HL-60 (cell line): ENCODE measurements around the gene ZNF232.

Experiments
- DNase-seq, 2 experiments: peaks; one replicate each; pipeline ENCODE4 v3.0.0-alpha.2; 2010 to 2020; ENCODE audit warnings: low read depth in 1 of 2, low spot score in 1 of 2
- H3K27ac ChIP-seq: fragments of 250-450 bp; sonication (Bioruptor Pico); replicated peaks from 2 replicates; pipeline ENCODE4 v1.5.1; 2020; ENCODE audit warnings: mild to moderate bottlenecking, moderate library complexity
- H3K27me3 ChIP-seq: fragments of 250-450 bp; sonication (Bioruptor Pico); 2 replicates; pipeline ENCODE4 v1.5.1; 2021; ENCODE audit warnings: mild to moderate bottlenecking, moderate library complexity; ENCODE audit not compliant: insufficient read depth, poor library complexity, severe bottlenecking
- H3K4me3 ChIP-seq: replicated peaks from 2 replicates; pipeline ENCODE4 v1.5.1; 2011; ENCODE audit warnings: mild to moderate bottlenecking, control low read depth, low read length; ENCODE audit not compliant: insufficient read depth
- CTCF ChIP-seq: IDR thresholded peaks from one replicate; pipeline ENCODE4 v1.5.1; 2011; ENCODE audit warnings: low read length, control low read depth, inconsistent platforms; ENCODE audit not compliant: insufficient read depth
- GABPA ChIP-seq: IDR thresholded peaks from 2 replicates; pipeline ENCODE4 v1.6.1; 2012; ENCODE audit warnings: low read depth
- POLR2AphosphoS5 ChIP-seq: IDR thresholded peaks from 2 replicates; pipeline ENCODE4 v1.6.1; 2012; ENCODE audit warnings: low read depth
- REST ChIP-seq: IDR thresholded peaks from 2 replicates; pipeline ENCODE4 v1.6.1; 2012; ENCODE audit warnings: low read depth; ENCODE audit not compliant: insufficient replicate concordance
- SPI1 ChIP-seq: IDR thresholded peaks from 2 replicates; pipeline ENCODE4 v1.6.1; 2012; ENCODE audit warnings: low read depth, mild to moderate bottlenecking, borderline replicate concordance

The ZNF232 gene

DNA sequence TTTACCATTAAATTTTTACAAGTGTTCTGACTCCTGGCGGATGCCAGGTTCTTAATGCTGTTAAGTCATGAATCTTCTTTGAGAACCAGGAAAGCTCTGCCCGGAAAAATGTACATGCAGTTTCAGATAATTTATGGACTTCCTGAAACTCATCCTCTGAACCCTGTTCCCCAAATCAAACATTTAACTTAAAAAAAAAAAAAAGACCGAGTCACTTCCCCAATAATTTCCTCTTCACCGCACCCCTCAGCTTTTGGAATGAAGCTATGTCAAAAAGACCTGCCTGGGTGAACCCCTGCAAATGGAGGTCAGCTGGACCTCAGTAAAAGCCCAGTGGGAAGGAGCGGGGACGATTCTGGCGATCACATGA lies 15.0 kb downstream of the ZNF232 start:
- no peaks in the 10 kb centered on the region for H3K27me3 ChIP-seq
- DNase-seq, result no peak
- no peak overlapping the region for H3K27ac ChIP-seq
- no peak overlapping the region for H3K4me3 ChIP-seq
- TF ChIP-seq SPI1, result no peak
- no peak for TF ChIP-seq GABPA
- no peak for TF ChIP-seq POLR2AphosphoS5
- no peak for TF ChIP-seq CTCF

- Histone ChIP-seq H3K27ac (no peak overlapping the region), H3K4me3 (no peak overlapping the region), H3K27me3 (no peaks in the 10 kb centered on the region)
- no peak for TF ChIP-seq POLR2AphosphoS5
- no peak for TF ChIP-seq REST
- TF ChIP-seq SPI1, result no peak
- no peak for TF ChIP-seq GABPA
- TF ChIP-seq CTCF, result no peak
- DNase-seq, result no peak
Observed at GRCh38 chr17:5092218-5093010, 19.3 kb downstream of the ZNF232 start.

DNA sequence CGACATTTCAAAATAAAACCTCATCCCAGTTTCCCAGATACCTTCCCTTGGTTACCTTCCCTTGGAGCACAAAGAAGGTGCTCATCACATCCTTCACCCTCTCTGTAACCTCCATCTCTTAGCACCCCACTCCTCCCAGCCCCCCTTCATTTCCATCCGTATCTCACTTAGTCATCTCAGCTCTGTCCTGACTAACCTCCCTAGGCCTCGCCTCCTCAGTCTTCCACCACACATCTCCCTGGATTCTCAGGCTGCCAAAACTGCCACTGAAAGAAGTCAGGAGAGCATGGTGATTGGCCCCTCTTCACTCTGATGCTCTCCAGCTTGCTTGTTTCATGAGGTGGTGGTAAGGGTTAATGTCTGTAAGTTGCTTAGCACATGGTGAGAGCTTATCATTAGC lies 31.1 kb downstream of the ZNF232 start:
- DNase-seq, result no peak
- no peak for TF ChIP-seq REST
- TF ChIP-seq POLR2AphosphoS5, result no peak
- TF ChIP-seq GABPA, result no peak
- TF ChIP-seq CTCF, result no peak
- TF ChIP-seq SPI1, result no peak
- H3K4me3 ChIP-seq, result no peak overlapping the region
- no peaks in the 10 kb centered on the region for H3K27me3 ChIP-seq
- no peak overlapping the region for H3K27ac ChIP-seq
